Stimulated activated CD4-positive, alpha-beta T cell treated with anti-CD3 and anti-CD28 coated beads, Interleukin-12 subunit alpha, Interleukin-12 subunit beta, amount 100 ng/mL, for 48 hours (primary cell): ENCODE results near the gene ATF6.
"Not testable (repeated sequence)": the region's sequence is repeated elsewhere in the genome, so short reads cannot be mapped to it uniquely, and the experiment has no call there.

ENCODE experiments used
- DNase-seq, 3 donors: peaks; one replicate each; pipeline ENCODE4 v3.0.0-alpha.2; 2020; ENCODE audit warnings: low read depth in 2 of 3, low spot score in 1 of 3

Gene ATF6, protein sequence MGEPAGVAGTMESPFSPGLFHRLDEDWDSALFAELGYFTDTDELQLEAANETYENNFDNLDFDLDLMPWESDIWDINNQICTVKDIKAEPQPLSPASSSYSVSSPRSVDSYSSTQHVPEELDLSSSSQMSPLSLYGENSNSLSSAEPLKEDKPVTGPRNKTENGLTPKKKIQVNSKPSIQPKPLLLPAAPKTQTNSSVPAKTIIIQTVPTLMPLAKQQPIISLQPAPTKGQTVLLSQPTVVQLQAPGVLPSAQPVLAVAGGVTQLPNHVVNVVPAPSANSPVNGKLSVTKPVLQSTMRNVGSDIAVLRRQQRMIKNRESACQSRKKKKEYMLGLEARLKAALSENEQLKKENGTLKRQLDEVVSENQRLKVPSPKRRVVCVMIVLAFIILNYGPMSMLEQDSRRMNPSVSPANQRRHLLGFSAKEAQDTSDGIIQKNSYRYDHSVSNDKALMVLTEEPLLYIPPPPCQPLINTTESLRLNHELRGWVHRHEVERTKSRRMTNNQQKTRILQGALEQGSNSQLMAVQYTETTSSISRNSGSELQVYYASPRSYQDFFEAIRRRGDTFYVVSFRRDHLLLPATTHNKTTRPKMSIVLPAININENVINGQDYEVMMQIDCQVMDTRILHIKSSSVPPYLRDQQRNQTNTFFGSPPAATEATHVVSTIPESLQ

DNA sequence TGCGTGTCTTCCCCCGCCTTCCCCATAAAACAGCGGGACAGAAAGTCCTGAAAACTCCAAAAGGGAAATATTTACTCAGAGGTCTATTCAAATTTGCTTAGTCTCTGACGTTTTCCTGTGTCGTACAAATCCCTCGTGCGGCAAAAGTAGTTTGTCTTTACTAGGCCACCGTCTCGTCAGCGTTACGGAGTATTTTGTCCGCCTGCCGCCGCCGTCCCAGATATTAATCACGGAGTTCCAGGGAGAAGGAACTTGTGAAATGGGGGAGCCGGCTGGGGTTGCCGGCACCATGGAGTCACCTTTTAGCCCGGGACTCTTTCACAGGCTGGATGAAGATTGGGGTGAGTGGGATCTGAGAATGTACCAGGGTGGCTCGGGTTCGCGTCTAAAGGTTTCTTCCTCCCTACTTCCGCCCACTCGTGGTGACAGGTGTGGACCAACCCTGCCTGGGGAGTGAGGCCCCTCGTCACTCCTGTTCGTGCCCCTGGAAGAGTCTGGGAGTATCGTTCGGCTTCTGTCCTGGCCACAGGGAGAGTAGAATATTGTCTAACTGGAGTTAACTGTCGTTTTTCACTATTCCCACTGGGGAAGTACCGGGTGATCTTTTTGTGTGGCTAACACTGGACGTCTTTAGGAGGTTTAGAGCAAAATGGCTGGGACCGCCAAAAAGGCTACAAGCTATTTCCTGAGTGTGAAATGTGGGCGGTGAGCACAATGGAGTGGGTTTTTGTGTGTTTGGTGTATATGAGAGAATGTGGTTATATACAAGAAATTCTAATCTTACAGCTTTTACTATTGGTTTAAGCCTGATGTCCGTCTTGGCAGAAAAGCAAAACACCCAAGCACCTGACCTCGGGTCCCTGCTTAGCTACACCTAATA lies at the start of gene ATF6:
Gene ATF6, plus strand, starts transcription at position 219 of the 880 bp plus-strand sequence. Its CDS starts 41 bp downstream, at position 260.
- DNase-seq: peak; percentile 70 to 74 (median 72)

DNA sequence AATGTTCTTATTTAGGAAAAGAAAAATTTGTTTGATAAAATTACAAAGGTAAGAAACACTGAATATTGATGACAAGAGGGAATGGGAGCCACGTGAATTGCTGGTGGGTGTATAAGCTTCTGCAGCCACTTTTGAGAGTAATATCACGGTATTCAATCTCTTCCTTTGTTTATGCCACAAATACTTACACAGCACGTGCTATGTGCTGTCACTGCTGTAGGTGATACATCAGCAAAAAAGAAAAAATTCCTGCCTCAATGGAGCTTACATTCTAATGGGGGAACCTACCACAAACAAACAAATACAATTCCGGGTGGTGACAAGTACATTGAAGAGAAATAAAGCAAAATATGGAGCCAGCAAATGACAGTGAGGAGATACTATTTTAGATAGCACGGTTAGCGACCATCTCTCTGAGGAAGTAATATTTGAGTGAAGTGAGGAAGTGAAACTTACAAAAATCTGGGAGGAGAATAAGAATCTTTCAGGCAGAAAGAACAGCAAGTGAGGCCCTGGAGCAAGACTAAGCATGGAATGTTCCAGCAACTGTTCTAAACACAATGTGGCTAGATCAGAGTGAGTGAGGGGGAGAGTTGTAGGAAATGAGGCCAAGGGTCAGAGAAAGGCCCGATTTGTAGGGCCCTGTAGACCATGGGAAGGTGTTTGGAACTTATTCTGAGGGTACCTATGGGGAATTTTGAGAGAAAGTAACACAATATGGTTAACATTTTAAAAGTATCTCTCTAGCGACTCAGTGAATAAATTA lies 47.4 kb upstream of the ATF6 start:
- no peak for DNase-seq

DNA sequence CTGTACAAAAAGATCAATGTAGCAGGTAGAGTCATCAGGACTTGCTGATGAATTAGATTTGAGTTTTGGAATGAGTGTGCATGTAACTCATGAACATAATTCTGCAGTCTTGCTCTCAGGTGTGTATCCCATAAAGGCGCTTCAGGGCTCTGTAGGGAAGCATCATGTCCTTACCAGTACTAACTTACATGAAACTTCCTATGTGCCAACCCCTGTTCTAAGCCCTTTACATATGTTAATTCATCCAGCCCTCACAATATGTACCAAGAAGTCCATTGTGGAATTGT lies 46.9 kb upstream of the ATF6 start:
- DNase-seq: no peak

DNA sequence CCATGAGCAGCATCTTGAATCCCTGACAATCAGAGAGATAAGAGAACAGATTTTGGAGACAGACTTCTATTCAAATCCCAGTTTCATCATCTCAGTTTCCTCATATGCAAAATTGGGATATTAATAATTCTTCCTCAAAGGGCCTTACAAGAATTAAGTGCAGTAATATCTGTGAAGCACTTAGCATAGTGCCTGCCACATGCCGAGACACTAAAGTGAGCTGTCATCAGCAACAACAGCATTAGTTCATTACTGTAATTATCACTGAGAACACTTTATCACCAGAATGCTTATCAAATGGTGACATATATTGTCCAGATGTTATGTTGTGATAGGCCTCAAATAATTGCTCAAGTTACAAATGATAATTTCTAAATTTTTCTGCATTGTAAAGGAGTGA lies 45.7 kb upstream of the ATF6 start:
- no peak for DNase-seq

DNA sequence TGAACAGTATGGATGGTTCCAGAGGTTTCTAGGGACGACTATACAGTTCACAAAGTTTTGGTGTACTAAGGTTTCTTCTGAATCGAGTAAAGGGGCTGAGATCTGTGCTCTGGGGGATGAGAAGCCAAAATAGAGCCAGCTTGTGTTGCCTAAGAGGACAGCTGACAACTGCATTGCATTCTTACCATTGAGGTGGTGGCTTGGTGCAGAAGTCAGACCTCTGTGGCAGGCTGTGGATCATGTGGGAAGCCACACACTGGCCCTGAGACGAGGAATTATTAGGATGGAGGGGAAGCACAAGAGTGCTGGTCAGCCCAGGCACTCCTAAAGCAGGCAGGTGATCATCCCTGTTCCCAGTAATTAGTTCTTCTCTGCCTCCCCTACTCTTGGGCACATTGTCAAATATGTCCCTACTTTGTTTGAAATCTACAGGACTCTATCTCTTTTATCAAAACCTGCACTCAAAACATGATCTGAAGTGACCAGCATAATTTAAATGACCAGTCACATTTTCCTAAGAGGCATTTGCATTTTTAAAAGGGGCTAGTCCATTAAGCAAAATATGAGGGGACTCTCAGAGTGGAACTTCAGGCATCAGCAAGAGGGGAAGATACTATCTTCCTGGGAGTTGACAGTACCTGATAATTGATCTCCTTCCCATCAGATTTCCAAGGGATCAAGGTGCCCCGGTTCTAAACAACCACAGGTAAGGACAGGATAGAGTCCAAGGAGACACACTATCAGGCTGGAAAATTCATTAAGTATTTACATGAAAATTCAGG lies 45.0 kb upstream of the ATF6 start, which contains the start of gene FCRLB:
Gene FCRLB, plus strand, starts transcription at position 589 of the 782 bp plus-strand sequence. CDS start 1,129 bp downstream, outside the sequence.
- no peak for DNase-seq

DNA sequence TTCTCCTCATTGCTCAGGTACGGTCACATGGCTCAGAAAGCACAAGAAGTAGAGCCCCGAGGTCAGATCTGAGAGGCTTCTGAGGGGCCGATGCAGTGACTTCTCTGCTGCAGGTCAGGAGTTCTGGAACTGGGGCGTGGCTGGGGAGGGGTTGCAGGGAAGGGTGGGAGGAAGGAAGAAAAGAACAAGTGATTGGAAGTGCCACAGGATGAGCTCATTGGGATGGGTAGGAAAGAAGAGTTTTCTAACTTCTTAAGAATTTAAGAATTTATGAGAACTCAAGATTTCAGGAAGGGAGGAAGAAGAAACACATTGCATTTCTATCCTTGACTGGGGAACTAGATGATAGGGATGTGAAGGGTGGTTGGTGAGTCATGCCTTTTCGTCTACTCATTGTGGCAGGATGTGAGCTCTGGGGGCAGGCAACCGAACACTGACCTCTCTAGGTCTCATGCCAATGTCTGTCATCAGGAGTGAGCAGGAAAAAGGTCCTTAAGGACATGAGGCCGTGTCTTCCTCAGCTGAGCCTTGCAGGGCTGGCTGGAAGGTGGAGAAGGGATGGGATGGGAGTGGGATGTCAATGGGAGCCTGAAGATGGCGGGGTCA lies 44.3 kb upstream of the ATF6 start:
- no peak for DNase-seq

DNA sequence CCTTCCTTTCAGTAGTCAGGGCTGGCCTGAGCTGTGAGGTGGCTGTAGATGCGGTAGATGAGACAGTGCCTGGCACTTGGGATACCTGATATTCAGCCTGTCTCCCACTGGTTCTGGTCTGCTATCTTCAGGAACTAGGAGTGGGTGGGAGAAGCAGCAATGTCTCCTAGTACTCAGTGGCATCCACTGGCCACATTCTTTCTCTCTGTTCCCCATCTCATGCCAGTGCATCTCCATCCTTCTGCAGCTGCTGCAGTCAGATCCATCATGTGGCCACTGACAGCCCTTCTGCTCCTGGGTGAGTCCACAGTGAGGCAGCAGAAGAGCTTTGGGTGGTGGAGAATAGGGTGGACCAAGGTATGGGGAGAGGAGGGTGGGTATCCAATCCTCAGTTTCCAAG lies 43.7 kb upstream of the ATF6 start:
- DNase-seq: no peak

DNA sequence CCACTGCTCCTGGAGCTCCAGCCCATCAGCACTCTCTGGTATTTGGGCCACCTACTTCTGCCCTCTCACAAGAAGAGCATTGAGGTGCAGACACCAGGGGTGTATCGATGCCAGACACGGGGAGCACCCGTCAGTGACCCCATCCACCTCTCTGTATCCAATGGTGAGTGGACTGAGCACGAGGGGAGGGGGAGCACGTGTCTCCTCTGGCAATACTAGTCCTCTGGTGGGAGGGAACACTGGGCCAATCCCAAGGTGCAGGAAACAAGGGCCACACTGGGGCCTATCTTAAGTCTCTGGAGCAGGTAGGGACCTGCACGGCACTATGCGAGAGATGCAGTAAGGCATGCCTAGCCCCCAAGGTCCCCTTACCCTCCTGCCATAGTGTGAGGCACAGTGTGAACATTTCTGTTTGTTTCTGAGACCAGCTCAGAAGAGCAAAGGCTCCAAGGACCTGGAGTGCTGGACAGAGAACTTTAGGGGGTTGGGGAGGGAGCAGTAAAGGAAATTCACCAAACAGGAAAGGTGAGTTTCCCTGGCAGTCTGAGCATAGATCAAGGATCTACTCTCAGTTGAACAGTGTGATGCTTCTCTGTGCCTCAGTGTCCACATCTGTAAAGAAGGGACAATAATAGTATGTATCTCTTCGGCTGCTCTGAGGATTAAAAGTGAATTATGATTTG lies 42.5 kb upstream of the ATF6 start:
- no peak for DNase-seq

DNA sequence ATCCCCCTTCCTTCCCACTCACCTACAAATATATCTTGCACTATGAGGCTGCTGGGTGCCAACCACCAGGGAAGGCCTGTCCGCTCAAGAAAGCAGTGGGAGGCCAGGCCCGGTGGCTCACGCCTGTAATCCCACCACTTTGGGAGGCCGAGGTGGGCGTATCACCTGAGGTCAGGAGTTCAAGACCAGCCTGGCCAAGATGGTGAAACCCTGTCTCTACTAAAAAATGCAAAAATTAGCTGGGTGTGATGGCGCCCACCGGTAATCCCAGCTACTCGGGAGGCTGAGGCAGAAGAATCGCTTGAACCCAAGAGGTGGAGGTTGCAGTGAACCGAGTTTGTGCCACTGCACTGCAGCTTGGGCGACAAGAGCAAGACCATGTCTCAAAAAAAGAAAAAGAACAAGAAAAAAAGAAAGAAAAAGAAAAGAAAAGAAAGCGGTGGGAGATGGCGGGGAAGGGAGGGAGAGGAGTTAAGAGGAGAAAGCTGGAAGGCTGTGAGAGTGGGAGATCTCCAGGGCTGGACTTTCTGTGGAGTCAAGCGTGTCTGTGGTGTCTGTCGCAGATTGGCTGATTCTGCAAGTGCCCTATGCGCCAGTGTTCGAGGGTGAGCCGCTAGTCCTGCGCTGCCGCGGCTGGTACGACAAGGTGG lies 40.7 kb upstream of the ATF6 start:
- DNase-seq: not testable (repeated sequence)

DNA sequence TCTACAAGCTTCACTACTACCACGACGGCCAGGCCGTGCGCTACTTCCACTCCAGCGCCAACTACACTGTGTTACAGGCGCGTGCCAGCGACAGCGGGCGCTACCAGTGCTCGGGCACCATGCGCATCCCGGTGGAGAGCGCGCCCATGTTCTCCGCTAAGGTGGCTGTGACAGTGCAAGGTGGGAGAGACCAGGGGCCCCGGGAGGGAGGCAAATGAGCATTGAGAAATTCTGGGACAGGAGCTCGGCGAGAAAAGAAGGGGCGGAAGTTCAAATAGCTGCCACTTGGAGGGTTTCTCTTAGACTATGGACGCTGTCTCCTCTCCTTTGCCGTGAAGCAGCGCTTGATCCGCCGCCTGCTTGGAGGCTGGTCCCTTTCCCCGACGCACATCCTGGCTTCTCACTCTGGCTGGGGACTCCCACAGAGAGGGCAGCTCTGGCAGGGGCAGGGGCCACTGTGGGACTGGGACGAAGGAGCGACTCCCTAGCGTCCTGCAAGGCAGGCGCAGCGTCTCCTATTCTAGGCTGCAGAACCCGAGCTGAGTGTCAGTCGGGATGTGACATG lies 40.1 kb upstream of the ATF6 start:
- no peak for DNase-seq

DNA sequence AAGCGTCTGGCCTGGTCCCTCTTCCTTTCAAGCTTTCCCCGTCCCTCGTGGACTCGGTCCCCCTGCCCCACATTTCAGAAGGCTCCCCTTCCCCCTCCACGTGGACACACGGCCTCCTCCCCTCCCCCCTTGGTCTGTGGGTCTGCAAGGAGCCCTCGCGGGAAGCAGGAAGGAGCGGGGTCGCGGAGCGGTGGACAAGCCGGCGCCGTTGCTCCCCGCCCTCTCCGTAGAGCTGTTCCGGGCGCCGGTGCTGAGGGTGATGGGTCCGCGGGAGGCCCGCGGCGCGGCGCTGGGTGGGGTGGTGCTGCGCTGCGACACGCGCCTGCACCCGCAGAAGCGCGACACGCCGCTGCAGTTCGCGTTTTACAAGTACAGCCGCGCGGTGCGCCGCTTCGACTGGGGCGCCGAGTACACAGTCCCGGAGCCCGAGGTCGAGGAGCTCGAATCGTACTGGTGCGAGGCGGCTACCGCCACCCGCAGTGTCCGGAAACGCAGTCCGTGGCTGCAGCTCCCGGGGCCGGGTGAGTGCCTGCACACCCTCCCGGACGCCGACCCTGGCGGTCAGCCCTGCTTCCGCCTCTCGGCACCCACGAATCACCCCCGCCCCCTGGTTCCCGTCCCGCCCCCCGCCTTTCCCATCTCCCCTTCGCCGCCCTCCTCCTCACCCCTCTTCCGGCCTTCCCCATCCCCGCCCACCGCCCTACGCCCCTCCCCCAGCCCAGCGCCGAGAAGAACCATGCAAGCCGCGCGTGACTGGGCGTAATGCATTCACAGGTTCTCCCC lies 39.5 kb upstream of the ATF6 start:
- DNase-seq: peak in 1 of 3 donors; percentile 35

DNA sequence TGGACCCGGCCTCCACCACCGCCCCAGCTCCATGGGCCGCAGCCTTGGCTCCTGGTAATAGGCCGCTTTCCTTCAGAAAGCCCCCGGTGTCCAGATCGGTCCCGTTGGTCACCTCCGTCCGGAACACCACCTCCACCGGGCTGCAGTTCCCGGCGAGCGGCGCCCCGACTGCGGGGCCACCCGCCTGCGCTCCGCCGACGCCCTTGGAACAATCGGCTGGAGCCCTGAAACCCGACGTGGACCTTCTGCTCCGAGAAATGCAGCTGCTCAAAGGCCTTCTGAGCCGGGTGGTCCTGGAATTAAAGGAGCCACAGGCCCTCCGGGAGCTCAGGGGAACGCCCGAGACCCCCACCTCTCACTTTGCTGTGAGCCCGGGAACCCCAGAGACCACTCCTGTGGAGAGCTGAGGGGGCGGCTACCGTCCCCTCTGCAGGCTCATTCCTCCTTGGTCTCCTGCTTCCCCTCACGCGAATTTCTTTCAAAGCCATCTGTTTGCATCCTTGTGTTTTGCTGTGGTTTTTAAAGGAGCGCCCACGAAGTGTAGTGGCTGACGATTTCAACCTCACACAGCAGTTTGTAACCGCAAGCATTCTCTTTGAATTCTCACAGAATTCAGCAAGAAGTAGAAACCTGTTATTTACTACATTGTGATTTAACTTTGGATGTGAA lies 38.7 kb upstream of the ATF6 start:
- no peak for DNase-seq

DNA sequence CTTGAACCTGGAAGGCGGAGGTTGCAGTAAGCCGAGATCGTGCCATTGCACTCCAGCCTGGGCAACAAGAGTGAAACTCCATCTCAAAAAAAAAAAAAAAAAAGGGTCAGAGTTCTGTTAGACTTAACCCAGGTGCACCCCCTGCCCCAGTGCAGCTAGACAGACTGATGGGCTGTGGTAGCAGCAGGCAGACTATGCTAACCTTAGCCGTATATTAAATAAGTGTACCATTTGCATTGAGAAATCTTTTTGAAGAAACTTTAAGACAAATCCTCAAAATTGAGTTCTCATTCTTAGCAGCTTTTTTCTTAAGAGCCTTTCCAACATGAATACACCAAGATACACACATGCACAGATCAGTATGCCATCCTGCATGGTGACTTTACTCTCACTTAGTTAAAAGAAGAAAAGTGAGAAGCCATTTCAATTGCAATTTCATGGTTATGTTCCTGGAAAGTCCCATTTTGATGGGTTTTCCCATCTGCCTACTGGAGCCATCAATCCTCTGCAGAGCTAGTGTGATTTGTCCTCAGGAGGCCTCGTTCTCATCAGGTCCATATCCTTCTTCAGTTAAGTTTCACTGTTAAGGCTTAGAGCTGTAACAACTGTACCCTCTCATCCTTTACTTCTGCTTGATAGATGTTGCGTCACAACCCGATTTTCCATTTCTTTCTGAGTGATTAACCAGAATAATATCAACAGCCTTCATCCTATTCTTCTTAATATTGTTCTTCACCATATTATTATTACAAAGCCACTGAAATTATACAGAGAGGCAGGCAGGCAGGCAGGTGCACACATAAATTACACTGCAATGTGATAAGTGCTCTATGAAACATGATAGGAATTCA lies 37.5 kb upstream of the ATF6 start:
- no peak for DNase-seq

DNA sequence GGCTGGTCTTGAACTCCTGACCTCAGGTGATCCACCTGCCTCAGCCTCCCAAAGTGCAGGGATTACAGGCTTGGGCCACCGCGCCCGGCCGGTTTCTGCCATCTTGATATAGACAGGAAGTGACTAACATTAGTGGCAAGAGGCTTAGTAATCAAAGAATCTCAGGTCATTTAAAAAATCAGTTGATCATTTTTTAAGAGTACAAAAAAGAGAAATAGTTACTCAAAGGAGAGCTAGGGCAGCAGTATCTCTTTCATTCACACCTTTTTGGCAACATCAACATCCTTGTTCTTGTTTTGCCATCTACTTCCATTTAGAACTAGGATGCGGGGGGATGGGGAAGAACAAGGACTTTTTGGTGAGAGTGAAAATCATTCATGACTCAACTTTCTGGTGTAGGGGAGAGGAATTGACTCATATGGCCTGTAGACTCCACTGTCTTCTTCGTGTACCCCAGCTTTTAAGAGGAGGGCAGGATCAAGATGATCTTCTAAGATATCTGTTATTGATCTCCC lies 36.0 kb upstream of the ATF6 start:
- DNase-seq: peak in 1 of 3 donors; percentile 55

DNA sequence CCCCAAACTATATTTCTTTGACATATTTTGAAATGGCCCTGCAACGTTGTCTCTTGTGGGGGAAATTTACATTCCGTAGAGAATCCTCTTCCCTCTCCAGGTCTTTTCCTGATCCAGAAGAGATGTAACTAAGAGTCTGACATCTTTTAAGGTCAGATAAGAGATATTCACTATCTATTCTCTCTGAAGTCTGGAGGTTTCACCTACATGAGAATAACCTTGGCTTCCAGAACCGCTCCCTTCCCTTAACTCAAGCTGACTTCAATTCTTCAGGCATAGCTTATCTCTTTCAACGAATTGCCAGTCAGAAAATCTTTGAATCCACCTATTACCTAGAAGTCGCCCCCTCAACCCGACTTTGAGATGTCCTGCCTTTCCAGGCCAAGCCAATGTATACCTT lies 34.9 kb upstream of the ATF6 start:
- DNase-seq: no peak
